Glomerular visceral epithelial cell (primary cell): ENCODE results near the gene BNIP3.

Experiments used
- DNase-seq: peaks from one replicate; pipeline ENCODE4 v3.0.0-alpha.2; 2016; ENCODE audit errors: extremely low spot score

Gene BNIP3

DNA sequence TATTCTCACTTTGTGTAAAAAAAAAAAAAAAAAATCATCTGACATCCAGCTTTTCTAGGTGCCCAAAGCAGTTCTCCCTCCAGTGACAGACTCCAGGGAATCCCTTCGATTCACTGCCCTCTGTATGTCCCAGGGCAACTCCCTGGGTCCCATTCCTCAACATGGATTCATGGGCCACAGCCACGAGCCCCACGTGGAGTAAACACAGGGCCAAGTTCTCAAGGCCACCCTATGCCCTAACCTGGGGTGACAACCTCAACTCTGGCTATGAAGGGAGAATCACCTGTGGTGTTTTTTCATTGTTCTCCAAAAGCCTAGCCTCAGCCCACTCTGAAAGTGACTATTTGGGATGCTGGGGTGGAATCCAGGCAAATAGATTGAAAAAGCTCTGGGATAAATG, 3.4 kb downstream of the BNIP3 start:
- DNase-seq: no peak

DNA sequence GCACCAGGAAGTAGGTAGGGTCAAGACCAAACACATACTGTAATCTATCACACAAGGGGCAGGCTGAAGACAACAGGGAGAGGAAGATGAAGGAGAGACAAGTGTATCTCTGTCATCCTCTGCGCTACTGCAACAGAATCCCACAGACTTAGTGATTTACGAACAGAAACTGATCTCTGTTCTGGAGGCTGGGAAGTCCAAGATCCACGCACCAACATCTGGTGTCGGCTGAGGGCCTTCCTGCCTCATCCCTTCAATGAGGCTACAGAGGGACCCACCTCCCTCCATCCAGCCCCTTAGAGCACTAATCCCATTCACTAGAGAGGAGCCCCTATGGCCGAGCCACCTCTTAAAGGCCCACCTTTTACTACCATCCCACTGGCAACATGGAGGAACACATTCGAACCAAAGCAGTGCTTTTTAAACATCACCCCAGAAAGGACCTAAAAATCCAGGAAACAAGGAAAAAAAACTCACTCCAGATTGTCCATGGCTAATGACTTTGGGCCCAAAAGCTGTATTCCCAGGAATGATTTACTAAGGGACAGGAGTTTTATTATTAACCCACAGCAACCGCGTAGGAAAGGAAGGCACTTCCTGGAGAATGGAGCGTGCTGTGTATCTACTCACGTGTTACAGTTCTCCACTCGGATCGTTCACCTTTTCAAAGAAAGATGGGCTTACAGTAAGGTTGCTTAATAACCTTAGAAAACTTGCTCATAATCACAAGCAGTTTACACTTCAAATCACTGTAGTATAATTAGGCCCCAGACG, 4.2 kb downstream of the BNIP3 start:
- DNase-seq: peak; percentile 71

DNA sequence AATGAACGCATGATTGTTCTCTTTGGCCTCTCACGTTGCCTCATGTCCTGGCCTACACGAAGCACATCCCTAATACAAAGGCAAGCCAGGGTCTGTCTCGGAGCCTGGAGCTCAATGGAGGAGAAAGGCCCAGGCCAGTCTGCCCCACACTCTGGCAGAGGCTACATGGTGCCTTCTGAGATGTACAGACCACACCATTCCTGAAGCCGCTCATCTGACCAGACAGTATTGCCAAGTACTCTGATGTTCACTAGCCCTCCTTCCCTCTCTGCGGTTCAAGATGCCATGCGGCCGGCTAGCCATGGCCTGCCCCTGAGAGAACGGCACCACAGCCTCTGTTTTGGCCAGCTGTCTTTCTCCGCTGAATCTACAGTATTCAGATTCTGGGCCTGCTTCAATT, 5.9 kb downstream of the BNIP3 start:
- DNase-seq: no peak

DNA sequence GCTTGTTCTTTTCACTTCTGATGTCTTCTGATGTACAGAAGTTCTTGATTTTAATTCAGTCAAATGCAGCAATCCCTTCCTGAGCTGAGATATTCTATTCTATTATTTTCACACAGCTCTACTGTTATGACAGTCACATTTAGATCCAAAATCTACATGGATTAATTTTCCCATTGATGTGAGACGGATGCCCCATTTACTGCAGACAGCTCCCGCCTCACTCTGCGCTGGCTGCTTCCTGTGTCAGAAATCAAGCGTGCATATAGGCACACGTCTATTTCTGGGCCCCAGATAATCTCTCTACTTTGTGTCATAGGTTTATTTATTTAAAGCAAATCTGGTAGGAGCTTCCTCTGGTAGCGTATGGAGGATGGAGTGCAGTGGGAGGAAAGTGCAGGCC, 6.7 kb downstream of the BNIP3 start:
- DNase-seq: no peak

DNA sequence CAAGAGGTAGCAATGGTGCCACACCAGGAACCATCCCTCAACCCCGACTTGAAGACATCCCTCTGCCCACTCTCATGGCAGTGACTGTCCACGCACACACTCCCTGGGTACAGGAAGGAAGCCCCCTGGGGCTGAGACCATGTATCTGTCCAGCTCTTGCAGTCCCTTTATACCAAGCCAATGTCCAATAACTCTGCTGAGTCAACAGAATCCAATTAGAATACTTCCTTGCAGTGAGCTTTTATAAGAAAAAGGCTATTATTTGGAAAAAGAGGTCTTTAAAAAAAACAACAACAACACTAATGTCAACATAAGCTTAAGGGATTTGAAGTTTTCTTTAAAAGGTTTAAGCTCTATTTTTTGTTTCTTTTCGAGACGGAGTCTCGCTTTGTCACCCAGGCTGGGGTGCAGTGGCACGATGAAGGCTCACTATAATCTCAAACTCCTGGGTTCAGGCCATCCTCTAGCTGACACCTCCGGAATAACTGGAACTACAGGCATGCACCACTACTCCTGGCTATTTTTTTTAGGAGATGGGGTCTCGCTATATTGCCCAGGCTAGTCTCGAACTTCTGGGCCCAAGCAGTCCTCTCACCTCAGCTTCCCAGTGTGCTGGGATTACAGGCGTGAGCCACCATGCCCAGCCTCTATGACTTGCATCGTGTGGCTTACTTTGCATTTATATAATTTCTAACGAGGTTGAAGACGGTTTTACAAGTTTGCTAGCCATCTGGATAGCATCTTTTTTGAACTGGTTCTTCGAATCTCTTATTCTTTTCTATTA, 7.5 kb downstream of the BNIP3 start:
- no peak for DNase-seq

DNA sequence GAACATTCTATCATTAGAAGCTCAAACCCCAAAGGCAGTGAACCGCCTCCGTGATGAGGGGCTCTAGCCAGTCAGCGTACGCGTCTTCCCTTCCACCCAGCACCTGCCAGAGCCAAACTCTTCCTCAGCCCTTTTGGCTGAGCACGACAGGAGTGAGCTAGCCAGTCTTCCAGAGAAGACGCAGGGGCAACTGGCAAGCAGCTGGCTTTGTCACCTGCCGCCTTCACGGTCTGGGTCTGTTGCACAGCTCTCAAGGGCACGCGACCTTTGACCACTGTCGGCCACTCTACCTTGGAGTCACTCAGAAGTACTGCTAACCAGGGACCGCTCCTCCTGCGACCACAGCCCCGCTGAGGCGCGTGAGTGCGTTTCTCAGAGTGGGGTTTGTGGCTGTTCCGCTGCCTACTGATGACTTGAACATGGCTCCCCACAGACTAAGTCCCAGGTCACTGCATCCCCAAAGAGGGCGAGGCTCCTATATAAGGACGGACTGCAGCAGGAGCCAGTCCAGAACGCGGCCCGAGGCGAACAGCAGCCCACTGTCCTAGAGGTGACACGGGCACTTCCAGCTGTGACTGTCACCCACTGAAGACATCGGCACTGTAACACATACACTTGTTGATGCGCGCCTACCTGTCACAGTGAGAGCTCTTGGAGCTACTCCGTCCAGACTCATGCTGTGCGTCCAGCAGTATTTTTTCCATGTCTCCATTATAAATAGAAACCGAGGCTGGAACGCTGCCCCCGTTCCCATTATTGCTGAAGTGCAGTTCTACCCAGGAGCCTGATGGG, 8.4 kb downstream of the BNIP3 start:
- DNase-seq: no peak

DNA sequence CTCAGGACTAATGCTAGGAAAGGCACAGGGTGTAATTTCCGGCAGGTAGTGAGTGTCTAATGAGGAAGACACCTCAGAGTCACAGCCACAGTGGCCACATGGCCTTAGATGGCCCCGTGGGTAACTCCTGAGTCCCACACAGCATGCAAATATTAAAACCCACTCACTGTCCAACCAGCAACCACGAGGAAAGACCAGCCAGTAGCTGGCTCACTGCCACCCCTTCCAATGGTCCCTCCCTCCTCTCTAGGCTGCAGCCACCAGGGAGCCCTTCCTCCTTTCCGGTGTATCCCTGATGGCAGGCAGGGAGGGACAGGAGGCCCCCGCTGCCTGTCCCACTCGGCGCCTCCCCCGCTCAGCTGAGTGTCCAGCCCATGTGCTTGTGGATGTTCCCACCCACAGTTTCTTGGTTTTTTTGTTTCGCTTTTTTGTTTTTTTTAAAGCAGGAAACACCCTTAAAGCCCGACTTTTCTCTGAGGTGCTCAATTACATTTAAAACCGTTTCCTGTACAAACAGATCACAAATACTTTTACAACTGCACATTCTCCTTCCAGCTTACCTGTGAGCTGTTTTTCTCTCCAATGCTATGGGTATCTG, 9.2 kb downstream of the BNIP3 start:
- DNase-seq: peak; percentile 44

DNA sequence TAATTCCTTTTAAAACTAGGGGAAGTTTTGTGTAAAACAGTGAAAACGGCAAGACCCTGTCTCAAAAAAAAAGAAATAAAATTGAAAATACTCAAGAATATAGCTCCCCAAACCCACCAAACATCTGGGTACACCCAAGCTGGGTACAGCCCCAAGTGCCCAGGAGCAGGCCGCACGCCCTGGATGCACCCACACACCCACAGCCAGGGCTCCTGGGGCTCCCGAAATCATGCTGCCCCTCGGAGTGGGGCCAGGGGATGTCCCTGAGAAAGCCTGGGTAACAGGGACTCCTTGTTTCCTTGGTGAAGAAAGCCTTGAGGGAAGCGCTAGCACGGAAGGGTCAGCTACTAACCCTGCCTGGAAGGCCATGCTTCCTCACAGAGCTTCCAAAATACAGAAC, 10.1 kb downstream of the BNIP3 start:
- DNase-seq: no peak

DNA sequence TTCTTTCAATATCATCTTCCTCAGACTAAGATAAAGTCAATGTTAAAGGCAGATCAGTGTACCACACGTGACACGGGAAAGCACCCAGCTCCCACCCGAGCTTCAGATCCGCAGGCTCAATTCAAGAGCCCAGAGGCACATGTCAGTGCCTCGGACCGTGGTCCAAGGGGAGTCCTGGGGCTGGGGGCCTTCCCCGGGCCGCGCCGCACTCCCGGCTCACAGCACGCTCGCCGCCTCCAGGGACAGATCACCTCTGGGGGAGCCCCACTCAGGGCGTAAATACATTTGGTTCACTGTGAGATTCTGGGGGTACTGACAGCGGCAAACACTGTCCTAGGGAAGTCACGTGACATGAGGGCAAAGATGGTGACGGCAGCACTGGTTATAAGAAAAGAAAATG, 10.8 kb downstream of the BNIP3 start:
- DNase-seq: no peak

DNA sequence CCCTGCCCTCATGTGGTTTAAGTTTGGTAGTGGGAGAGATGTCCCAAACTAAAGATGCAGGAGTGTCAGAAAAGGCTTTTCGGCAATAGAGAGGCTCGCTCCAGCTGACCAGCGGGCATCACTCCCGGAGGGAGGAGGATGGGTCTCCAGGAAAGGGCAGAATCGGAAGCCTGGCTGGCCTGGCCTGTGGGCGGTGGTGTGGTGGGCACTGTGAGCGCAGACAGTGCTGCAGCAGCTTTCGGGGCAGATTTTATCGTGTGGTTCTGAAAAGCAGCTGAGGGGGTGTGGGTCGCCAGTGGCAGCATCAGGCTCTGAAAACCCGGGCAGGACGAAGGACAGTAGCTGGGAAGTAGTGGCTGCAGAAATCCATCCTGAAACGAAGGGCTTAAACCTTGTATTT, 12.8 kb downstream of the BNIP3 start:
- no peak for DNase-seq

DNA sequence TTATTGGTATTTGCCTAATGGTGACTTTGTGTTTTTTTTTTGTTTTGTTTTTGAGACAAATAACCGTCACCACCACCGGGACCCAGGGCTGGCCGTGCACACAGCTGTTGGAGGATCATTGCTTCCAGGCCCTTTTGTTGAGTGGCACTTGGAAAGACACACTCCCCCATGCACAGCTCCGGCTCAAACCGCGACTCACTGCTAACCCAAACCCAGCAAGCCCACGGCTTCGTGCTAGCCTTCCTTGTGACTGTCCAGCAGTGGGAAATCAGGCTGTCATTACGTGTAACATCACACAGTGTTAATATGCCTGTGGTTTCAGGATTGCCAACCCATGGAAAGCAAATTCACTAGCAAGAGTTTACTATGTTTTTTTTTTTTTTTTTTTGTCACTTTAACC, 17.4 kb downstream of the BNIP3 start:
- DNase-seq: no peak

DNA sequence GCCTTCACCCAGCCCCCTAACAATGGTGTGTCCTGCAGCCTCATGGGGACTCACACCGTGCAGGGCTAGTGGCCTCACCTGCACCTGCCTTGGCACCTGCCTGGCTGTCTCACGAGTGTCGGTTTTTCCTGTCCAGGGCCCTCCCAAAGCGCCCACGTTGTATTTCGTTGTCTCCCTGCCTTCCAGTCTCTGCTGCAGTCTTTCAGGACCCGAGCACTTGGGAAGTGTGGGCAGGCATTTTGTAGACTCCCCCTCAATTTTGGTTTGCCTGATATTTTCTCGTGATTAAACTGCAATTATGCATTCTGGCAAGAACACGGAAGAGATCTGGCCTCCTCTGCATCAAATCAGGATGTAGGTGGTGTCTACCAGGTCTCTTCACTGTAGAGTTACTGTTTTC, 17.9 kb downstream of the BNIP3 start:
- DNase-seq: no peak

DNA sequence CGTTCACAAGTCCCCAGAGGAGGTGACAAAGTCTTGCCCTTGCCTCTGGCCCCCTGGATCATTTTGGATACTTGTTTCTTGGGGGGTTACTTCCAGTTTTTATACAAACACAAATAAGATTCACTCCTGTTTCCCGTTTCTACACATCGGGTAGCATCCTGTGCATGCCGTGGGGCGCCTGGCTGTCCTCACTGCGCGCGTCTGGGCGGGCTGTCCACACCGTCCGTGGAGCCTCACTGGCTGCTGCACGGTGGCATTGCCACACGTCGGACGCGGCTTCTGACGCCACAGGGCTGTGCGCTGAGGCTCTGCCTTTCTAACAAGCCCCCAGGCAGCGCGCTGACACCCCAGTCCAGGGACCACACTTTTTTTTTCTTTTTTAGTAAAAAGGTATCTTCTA, 18.4 kb downstream of the BNIP3 start:
- DNase-seq: no peak

DNA sequence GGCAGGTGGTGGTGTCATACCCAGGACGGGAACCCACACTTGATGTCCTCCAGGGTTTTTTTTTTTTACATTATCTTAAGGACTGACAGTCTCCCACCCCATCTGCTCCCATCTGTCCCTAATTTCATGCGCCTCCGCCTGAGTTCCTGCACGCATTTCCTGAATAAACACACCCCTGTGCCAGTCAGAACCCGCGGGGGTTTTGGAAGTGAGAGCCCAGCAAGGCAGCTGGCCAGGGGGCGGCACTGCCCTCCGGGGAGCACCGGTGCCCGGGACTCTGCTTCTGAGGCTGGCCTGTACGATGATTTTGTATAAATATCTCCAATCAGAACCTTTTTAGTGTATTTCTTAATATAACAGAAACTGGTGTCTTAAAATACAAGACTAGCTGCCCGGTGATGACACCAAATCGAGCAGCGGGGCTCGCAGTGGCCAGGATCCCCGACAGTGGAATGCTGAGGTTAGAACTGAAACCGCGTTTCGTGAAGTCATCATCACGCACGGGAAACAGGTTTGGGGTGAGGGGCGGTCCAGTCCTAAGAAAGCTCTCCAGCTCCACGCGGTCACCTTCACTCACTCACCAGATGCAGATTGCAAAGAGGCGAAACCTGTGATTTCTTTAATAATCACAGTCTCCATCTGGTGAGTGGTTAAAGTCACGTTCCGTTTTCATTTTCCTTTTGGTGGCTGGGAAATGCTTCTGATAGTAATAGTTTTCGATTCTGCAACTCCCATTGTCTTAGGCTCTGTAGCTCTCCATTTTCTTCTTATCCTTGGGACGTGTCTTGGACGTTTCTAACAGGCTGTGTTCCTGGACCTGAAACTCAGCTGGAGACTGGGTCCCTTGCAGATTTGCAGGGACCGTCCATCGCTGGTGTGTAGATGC, 19.7 kb downstream of the BNIP3 start:
- no peak for DNase-seq

DNA sequence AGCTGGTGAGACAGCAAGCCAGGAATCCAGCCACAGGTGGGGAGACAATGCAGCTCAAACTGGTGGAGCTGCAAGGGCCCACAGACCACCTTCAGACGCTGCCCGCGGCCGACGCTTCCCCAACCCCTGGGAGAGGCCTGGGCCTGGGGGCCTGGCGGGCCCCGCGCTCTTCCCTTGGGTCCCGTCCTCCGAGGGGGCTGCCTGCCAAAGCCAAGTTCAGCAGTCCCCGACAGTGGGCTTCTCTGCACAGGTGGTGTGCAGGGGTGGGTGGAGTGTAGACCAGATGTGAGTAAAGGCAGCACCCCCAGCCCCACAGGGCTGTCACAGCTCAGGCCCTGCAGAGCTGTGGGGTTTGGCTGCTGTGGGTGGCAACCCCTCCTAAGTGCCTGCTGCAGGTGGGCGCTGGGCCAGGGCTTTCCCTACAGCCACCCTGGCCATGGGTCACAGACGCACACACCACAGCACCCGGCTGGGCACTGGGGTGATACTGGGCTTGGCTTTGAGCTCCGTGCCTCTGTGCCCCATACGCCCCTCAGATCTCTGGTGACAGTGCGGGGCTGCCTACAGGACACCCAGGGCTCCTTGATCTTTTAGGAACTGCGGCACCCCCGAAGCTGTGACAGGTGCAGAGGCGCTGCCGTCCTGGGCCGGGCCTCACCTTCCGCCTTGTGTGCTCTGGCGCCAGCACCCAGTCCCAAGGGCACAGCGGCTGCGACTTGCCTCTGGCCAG, 20.5 kb downstream of the BNIP3 start:
- no peak for DNase-seq

DNA sequence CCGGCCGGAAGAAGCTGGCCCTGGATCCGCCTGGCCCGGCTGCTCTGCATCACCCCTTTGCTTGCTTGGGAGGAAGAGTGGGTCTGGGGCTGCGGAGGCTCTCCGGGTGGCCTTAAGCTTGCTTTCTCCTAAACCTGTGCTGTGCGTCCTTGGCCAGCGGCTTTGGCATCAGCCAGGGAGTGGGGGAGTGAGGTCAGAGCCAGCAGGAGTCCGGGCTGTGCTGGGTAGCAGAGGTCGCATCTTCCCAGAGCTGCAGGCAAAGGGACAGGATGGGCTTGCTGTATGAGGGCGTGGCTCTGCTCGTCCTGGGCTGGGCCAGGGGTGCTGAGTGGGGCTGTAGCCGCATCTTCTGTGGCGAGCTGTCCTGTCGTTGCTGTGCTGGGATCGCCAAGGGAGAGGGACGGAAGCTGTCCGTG, 21.1 kb downstream of the BNIP3 start:
- no peak for DNase-seq

DNA sequence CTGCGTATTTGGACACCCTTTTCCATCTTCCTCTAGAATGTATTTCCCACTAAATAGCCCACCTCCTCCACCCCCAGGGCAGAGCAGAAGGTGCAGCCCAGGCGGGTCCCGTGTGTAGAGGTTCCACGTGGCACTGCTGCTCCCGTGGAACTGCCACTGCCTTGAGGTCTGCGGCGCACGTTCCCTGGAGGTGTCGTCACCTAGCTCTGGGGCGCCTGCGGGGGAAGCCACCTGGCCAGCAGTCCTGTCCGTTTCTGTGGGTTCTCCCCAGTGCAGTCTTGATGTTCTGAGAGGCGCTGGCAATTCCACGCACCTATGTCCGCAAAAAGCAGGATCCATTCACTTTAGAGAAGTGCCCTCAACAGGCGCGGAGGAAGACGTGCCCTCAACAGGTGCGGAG, 21.9 kb downstream of the BNIP3 start:
- DNase-seq: no peak

DNA sequence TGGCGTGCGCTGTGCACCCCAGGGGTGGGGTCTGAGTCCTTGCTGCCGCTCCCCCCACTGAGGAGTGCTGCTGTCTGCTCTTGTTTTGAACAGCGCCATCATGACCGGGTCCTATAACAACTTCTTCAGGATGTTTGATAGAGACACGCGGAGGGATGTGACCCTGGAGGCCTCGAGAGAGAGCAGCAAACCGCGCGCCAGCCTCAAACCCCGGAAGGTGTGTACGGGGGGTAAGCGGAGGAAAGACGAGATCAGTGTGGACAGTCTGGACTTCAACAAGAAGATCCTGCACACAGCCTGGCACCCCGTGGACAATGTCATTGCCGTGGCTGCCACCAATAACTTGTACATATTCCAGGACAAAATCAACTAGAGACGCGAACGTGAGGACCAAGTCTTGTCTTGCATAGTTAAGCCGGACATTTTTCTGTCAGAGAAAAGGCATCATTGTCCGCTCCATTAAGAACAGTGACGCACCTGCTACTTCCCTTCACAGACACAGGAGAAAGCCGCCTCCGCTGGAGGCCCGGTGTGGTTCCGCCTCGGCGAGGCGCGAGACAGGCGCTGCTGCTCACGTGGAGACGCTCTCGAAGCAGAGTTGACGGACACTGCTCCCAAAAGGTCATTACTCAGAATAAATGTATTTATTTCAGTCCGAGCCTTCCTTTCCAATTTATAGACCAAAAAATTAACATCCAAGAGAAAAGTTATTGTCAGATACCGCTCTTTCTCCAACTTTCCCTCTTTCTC, 26.0 kb downstream of the BNIP3 start:
- no peak for DNase-seq

DNA sequence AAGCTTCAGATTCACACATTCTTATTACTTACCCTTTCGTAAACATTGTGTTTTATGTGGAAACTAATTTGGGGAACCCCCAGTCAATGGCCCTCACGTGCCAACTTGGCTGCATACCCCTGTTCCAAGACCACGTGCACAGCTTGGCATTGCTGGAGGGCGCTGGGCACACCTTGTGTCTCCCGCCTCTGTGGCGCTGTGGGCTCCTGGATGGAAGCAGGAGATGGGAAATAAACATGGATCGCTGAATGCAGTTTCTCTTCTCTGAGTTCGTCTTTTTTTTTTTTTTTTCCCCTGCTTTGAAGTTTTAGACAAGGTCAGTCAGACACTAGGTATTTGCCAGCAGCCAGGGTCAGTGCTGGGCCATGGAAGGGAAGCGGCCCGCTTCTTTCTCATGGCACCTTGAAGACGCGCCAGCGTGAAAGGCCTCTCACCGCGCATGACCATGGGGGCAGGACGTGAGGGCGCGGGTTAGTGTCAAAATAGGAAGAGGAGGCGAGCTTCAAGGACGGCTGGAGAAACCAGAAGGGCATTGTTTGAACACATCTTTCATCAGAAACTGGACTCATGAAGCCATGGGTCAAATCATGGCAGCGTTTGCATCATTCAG, 27.3 kb downstream of the BNIP3 start:
- no peak for DNase-seq
